Esophagus muscularis mucosa (tissue), 4 donors: Measurements from ENCODE around the gene CACNA1E. TPM values are rescaled to one million over a fixed set of nuclear protein-coding genes. Genes with fewer than 3 reads are reported as not detected.

Source experiments
- DNase-seq: peaks from one replicate; pipeline ENCODE4 v3.0.0-alpha.2; 2017; ENCODE audit errors: extremely low spot score
- H3K27ac ChIP-seq, 4 donors: fragments of 200-600 bp; sonication (generic); replicated peaks in 1 of 4; 1 replicate in 3 of 4; 2 replicates in 1 of 4; pipeline ENCODE4 v1.5.1; 2016 to 2019; ENCODE audit warnings: mild to moderate bottlenecking in 1 of 4
- H3K27me3 ChIP-seq, 4 donors: fragments of 200-600 bp; sonication (generic); one replicate each; pipeline versions ENCODE4 v1.5.1 to v1.6.0; 2016 to 2019
- H3K36me3 ChIP-seq, 4 donors: fragments of 200-600 bp; sonication (generic); one replicate each; pipeline ENCODE4 v1.5.1; 2016 to 2019
- H3K4me1 ChIP-seq, 4 donors: fragments of 200-600 bp; sonication (generic); one replicate each; pipeline ENCODE4 v1.5.1; 2016 to 2019
- H3K4me3 ChIP-seq, 4 donors: fragments of 200-600 bp; sonication (generic); 1 replicate in 2 of 4; 2 replicates in 2 of 4; pipeline ENCODE4 v1.5.1; 2016 to 2019; ENCODE audit warnings: mild to moderate bottlenecking in 4 of 4, moderate library complexity in 1 of 4
- H3K9me3 ChIP-seq, 4 donors: fragments of 200-600 bp; sonication (generic); 1 replicate in 3 of 4; 2 replicates in 1 of 4; pipeline ENCODE4 v1.5.1; 2016 to 2019
- CTCF ChIP-seq, 3 experiments: fragments of 200-600 bp in 2 of 3; fragments of 450-650 bp in 1 of 3; sonication (generic) in 2 of 3; IDR thresholded peaks; one replicate each; pipeline ENCODE4 v1.5.1; 2017 to 2019; ENCODE audit warnings: antibody characterized with exemption in 3 of 3, mild to moderate bottlenecking in 2 of 3, moderate library complexity in 1 of 3
- EP300 ChIP-seq: sonication (generic); formaldehyde crosslinking; IDR thresholded peaks from one replicate; pipeline ENCODE4 v1.6.1; 2017; ENCODE audit warnings: antibody characterized with exemption
- POLR2A ChIP-seq: fragments of 450-650 bp; IDR thresholded peaks from one replicate; pipeline ENCODE4 v1.6.1; 2017; ENCODE audit warnings: antibody characterized with exemption, moderate library complexity, mild to moderate bottlenecking, low read depth
- POLR2AphosphoS5 ChIP-seq, 2 donors: sonication (generic); formaldehyde crosslinking; IDR thresholded peaks; one replicate each; pipeline ENCODE4 v1.6.1; 2017; ENCODE audit warnings: antibody characterized with exemption in 2 of 2
- WGBS: methylation state at CpG from one replicate; pipeline ENCODE4 v1.1.5; 2018; 5-methylcytosine and 5-hydroxymethylcytosine counted together
- intact Hi-C: fragments of 100-400 bp; cut with DNase I; formaldehyde crosslinking; loops from one replicate; pipeline ENCODE4 v1.15.1; 2023
- total RNA-seq, 4 donors: library from RNA; depleted of rRNA; stranded (reverse); fragments of >200 nt; gene quantifications; one replicate each; pipeline versions ENCODE4 v1.1.0 to v1.2.1, GENCODE V29; 2016

Gene CACNA1E
- total RNA-seq, 4 donors from 2014 or later = under 0.01 to 0.66 (median 0.25) TPM

GRCh38 chr1:181680871-181681270 is 197.6 kb downstream of the CACNA1E start:
- no peaks in the 10 kb centered on the region for H3K27me3 ChIP-seq
- H3K9me3 ChIP-seq = no peaks in the 10 kb centered on the region
- TF ChIP-seq POLR2AphosphoS5 (IDR thresholded peaks at IDR 0.05) = no peak
- TF ChIP-seq POLR2A = no peak
- no peak for TF ChIP-seq EP300
- TF ChIP-seq CTCF (IDR thresholded peaks at IDR 0.05) = no peak
- H3K27ac ChIP-seq = no peak overlapping the region
- H3K4me1 ChIP-seq = no peaks in the 10 kb centered on the region
- H3K36me3 ChIP-seq = no peaks in the 10 kb centered on the region
- H3K4me3 ChIP-seq = no peak overlapping the region
- 70% methylated on average over 7 of the region's 7 CpGs for WGBS
- intact Hi-C loops = no loop called here
- no peak for DNase-seq

GRCh38 chr1:181685211-181685610 is 201.9 kb downstream of the CACNA1E start:
- TF ChIP-seq EP300 (no peak), POLR2AphosphoS5 (IDR thresholded peaks at IDR 0.05) (no peak), POLR2A (no peak), CTCF (IDR thresholded peaks at IDR 0.05) (no peak)
- intact Hi-C loops = no loop called here

GRCh38 chr1:181701891-181702290 is 218.6 kb downstream of the CACNA1E start:
- TF ChIP-seq CTCF (IDR thresholded peaks at IDR 0.05) (no peak), POLR2A (no peak), EP300 (no peak), POLR2AphosphoS5 (IDR thresholded peaks at IDR 0.05) (no peak)
- DNase-seq = peak; percentile 5
- no peak overlapping the region for H3K27ac ChIP-seq
- H3K4me3 ChIP-seq = no peak overlapping the region
- no peaks in the 10 kb centered on the region for H3K4me1 ChIP-seq
- H3K36me3 ChIP-seq = no peaks in the 10 kb centered on the region
- H3K27me3 ChIP-seq = no peaks in the 10 kb centered on the region
- 26% methylated on average over 1 of the region's 1 CpG for WGBS
- intact Hi-C loops = no loop called here
- no peaks in the 10 kb centered on the region for H3K9me3 ChIP-seq

More at GRCh38 chr1:181685211-181685610, 201.9 kb downstream of the CACNA1E start:
- DNase-seq = no peak
- Histone ChIP-seq H3K4me3 (no peak overlapping the region), H3K27ac (no peak overlapping the region), H3K36me3 (no peaks in the 10 kb centered on the region), H3K9me3 (no peaks in the 10 kb centered on the region), H3K4me1 (no peaks in the 10 kb centered on the region), H3K27me3 (no peaks in the 10 kb centered on the region)
- WGBS = 80% methylated on average over 2 of the region's 2 CpGs

GRCh38 chr1:181704546-181704945 is 221.2 kb downstream of the CACNA1E start:
- no peak overlapping the region for H3K4me3 ChIP-seq
- 56% methylated on average over 4 of the region's 8 CpGs for WGBS
- H3K27me3 ChIP-seq = peaks cover 0 to 3% (median 0%) of the 10 kb centered on the region in 4 donors
- H3K36me3 ChIP-seq = no peaks in the 10 kb centered on the region
- H3K4me1 ChIP-seq = no peaks in the 10 kb centered on the region
- no peaks in the 10 kb centered on the region for H3K9me3 ChIP-seq
- TF ChIP-seq POLR2A (no peak), POLR2AphosphoS5 (IDR thresholded peaks at IDR 0.05) (no peak), EP300 (no peak), CTCF (IDR thresholded peaks at IDR 0.05) (no peak)
- DNase-seq = peak; percentile 89
- no peak overlapping the region for H3K27ac ChIP-seq
- intact Hi-C loops = no loop called here

GRCh38 chr1:181711820-181712219 is 228.5 kb downstream of the CACNA1E start:
- WGBS = 84% methylated on average over 4 of the region's 4 CpGs
- TF ChIP-seq POLR2A (no peak), CTCF (IDR thresholded peaks at IDR 0.05) (no peak), EP300 (no peak), POLR2AphosphoS5 (IDR thresholded peaks at IDR 0.05) (no peak)
- intact Hi-C loops = no loop called here

More at GRCh38 chr1:181711820-181712219, 228.5 kb downstream of the CACNA1E start:
- Histone ChIP-seq H3K4me3 (no peak overlapping the region), H3K9me3 (no peaks in the 10 kb centered on the region), H3K27ac (no peak overlapping the region), H3K36me3 (no peaks in the 10 kb centered on the region), H3K27me3 (peaks cover 0 to 5% (median 0%) of the 10 kb centered on the region in 4 donors), H3K4me1 (no peaks in the 10 kb centered on the region)
- DNase-seq = no peak
